ENCODE results near the gene MAT1A. TPM values are rescaled to one million over a fixed set of nuclear protein-coding genes. Genes with fewer than 3 reads are reported as not detected.

MAT1A gene
- total and polyA plus RNA-seq, 2 of the 13 experiments (the other 11 are each of a cell fraction or from before 2014, with no cell fraction given) = 57.1 to 76.9 TPM

DNA sequence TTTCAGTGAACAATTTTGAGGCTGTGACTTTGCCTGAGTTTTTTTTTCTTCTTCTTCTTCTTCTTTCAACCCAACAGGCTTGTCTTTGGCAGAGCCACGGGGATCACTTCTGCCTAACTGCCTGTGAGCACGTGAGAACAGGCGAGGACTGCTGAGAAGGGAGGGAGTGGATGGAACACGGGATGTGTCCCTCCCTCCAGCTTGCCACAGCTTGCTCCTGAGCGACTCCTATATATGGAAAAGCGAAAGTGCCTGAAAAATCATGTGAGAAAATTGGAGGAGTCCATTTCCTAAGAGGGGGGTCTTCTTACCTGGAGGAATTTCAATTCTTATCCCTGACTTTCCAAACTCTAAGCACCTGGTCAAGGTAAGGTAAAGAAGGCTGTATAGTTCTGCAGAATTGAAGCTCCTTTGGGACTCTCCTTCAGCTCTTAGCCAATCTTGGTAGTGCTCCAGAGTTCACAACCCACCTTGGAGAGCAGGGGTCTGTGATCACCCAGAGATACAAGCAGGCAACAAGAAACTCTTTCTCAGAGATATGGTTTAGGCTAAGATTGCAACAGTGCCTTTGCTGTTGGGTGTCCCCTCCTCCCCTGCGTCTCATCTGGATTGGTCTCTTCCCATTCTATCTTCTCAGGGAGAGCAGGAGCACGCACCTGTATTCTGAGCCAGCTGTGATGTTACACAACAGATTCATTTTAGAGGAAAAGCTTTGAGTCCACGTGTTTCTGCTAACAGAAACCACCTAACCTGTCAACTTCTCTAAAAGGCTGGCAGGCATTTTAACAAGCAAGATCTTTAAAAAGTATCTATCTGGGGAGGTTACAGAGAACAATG, at the start of gene MAT1A (continued):
- TF ChIP-seq JDP2 (CRISPR knock-in tag; IDR thresholded peaks at IDR 0.05; ENCODE audit: borderline replicate concordance) = no peak
- TF ChIP-seq, protein P1, sequence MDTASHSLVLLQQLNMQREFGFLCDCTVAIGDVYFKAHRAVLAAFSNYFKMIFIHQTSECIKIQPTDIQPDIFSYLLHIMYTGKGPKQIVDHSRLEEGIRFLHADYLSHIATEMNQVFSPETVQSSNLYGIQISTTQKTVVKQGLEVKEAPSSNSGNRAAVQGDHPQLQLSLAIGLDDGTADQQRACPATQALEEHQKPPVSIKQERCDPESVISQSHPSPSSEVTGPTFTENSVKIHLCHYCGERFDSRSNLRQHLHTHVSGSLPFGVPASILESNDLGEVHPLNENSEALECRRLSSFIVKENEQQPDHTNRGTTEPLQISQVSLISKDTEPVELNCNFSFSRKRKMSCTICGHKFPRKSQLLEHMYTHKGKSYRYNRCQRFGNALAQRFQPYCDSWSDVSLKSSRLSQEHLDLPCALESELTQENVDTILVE (CRISPR knock-in tag; IDR thresholded peaks at IDR 0.05) = no peak
- TF ChIP-seq, protein P2, sequence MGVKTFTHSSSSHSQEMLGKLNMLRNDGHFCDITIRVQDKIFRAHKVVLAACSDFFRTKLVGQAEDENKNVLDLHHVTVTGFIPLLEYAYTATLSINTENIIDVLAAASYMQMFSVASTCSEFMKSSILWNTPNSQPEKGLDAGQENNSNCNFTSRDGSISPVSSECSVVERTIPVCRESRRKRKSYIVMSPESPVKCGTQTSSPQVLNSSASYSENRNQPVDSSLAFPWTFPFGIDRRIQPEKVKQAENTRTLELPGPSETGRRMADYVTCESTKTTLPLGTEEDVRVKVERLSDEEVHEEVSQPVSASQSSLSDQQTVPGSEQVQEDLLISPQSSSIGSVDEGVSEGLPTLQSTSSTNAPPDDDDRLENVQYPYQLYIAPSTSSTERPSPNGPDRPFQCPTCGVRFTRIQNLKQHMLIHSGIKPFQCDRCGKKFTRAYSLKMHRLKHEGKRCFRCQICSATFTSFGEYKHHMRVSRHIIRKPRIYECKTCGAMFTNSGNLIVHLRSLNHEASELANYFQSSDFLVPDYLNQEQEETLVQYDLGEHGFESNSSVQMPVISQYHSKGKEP (CRISPR knock-in tag; IDR thresholded peaks at IDR 0.05) = 0 out of 2 replicates have a peak, but pooled peaks have one; percentile 33
- peak; percentile 39; the same call in 1 of the 2 replicates for TF ChIP-seq ZNF430 (CRISPR knock-in tag; IDR thresholded peaks at IDR 0.05)
- TF ChIP-seq, protein P3, sequence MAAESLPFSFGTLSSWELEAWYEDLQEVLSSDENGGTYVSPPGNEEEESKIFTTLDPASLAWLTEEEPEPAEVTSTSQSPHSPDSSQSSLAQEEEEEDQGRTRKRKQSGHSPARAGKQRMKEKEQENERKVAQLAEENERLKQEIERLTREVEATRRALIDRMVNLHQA (CRISPR knock-in tag; IDR thresholded peaks at IDR 0.05) = no peak
- no peak for TF ChIP-seq ZNF138 (CRISPR knock-in tag; IDR thresholded peaks at IDR 0.05; ENCODE audit: low read depth)
- TF ChIP-seq, protein P4, sequence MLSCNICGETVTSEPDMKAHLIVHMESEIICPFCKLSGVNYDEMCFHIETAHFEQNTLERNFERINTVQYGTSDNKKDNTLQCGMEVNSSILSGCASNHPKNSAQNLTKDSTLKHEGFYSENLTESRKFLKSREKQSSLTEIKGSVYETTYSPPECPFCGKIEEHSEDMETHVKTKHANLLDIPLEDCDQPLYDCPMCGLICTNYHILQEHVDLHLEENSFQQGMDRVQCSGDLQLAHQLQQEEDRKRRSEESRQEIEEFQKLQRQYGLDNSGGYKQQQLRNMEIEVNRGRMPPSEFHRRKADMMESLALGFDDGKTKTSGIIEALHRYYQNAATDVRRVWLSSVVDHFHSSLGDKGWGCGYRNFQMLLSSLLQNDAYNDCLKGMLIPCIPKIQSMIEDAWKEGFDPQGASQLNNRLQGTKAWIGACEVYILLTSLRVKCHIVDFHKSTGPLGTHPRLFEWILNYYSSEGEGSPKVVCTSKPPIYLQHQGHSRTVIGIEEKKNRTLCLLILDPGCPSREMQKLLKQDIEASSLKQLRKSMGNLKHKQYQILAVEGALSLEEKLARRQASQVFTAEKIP (CRISPR knock-in tag; IDR thresholded peaks at IDR 0.05; ENCODE audit: borderline replicate concordance) = no peak
- TF ChIP-seq, protein P5, sequence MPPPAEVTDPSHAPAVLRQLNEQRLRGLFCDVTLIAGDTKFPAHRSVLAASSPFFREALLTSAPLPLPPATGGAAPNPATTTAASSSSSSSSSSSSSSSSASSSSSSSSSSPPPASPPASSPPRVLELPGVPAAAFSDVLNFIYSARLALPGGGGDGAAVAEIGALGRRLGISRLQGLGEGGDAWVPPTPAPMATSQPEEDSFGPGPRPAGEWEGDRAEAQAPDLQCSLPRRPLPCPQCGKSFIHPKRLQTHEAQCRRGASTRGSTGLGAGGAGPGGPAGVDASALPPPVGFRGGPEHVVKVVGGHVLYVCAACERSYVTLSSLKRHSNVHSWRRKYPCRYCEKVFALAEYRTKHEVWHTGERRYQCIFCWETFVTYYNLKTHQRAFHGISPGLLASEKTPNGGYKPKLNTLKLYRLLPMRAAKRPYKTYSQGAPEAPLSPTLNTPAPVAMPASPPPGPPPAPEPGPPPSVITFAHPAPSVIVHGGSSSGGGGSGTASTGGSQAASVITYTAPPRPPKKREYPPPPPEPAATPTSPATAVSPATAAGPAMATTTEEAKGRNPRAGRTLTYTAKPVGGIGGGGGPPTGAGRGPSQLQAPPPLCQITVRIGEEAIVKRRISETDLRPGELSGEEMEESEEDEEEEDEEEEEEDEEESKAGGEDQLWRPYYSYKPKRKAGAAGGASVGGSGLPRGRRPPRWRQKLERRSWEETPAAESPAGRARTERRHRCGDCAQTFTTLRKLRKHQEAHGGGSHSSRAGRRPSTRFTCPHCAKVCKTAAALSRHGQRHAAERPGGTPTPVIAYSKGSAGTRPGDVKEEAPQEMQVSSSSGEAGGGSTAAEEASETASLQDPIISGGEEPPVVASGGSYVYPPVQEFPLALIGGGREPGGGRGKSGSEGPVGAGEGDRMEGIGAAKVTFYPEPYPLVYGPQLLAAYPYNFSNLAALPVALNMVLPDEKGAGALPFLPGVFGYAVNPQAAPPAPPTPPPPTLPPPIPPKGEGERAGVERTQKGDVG (CRISPR knock-in tag; IDR thresholded peaks at IDR 0.05; ENCODE audit: borderline replicate concordance) = no peak
- TF ChIP-seq MAZ (IDR thresholded peaks at IDR 0.05; ENCODE audit: borderline replicate concordance, low read depth, low read length) = no peak
- 0 out of 2 replicates have a peak, but pooled peaks have one; percentile 31 for TF ChIP-seq MAZ (CRISPR knock-in tag; IDR thresholded peaks at IDR 0.05; ENCODE audit: low read depth)
- TF ChIP-seq POGZ (CRISPR knock-in tag; IDR thresholded peaks at IDR 0.05) = no peak
- no peak for TF ChIP-seq ZNF543 (CRISPR knock-in tag; IDR thresholded peaks at IDR 0.05)
- TF ChIP-seq ZNF772 (CRISPR knock-in tag; IDR thresholded peaks at IDR 0.05) = 0 out of 2 replicates have a peak, but pooled peaks have one; percentile 24
- no peak for TF ChIP-seq ZNF121 (CRISPR knock-in tag; IDR thresholded peaks at IDR 0.05)
- no peak for TF ChIP-seq PRMT3 (CRISPR knock-in tag; IDR thresholded peaks at IDR 0.05; ENCODE audit: borderline replicate concordance, low read depth)
- 0 out of 2 replicates have a peak, but pooled peaks have one; percentile 34 for TF ChIP-seq SP4 (CRISPR knock-in tag; IDR thresholded peaks at IDR 0.05)
- TF ChIP-seq SRSF9 (IDR thresholded peaks at IDR 0.05; ENCODE audit: borderline replicate concordance, insufficient read depth, low read depth, low read length, poor library complexity, severe bottlenecking) = no peak
- TF ChIP-seq, protein P6, sequence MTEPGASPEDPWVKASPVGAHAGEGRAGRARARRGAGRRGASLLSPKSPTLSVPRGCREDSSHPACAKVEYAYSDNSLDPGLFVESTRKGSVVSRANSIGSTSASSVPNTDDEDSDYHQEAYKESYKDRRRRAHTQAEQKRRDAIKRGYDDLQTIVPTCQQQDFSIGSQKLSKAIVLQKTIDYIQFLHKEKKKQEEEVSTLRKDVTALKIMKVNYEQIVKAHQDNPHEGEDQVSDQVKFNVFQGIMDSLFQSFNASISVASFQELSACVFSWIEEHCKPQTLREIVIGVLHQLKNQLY (CRISPR knock-in tag; IDR thresholded peaks at IDR 0.05) = peak; percentile 81
- no peak for TF ChIP-seq RBFOX2 (IDR thresholded peaks at IDR 0.05; ENCODE audit: low read depth, low read length)

All from HepG2 (cell line).